SH-SY5Y (cell line): ENCODE data around the gene NPIPA3.

Experiments
- GATA2 ChIP-seq: IDR thresholded peaks from 2 replicates; pipeline ENCODE4 v1.6.1; 2011; ENCODE audit warnings: mild to moderate bottlenecking, low read depth, low read length
- GATA3 ChIP-seq: IDR thresholded peaks from 2 replicates; pipeline ENCODE4 v1.6.1; 2011; ENCODE audit warnings: low read depth, mild to moderate bottlenecking, low read length, moderate library complexity

DNA sequence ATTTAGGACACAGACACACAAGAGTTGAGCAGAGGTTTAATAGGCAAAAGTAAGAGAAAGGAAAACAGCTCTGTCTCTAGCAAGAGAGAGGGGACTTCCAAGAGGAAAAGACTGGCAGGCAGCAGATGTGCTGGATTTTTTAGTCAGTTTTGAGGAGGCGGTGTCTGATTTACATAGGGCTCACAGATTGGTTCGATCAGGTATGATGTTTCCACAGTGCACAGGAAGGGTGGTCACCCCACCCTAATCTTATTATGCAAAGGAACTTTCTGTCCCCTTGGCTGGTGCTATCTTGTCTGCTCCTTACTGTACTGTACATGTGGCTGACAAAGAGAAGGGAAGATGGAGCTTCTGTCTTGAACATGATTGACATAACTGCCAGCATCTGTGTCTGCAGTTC is 45.1 kb upstream of the NPIPA3 start:
- TF ChIP-seq GATA3 (no peak), GATA2 (no peak)
